SK-N-SH treated with all-trans-retinoic acid at 6 μM for 48 hours (cell line): ENCODE measurements around the gene ADARB2.
"Not testable (repeated sequence)": the region's sequence is repeated elsewhere in the genome, so short reads cannot be mapped to it uniquely, and the experiment has no call there.

Experiments
- ATAC-seq: fragments of 200-7000 bp; cut with Tn5 transposase; 3 replicates; pipeline ENCODE4 v1.9.1; 2020; ENCODE audit warnings: mild to moderate bottlenecking, moderate library complexity
- ARNTL ChIP-seq: fragments of 450-650 bp; formaldehyde crosslinking; IDR thresholded peaks from 2 replicates; pipeline ENCODE4 v1.5.0; 2020; ENCODE audit warnings: low read depth, mild to moderate bottlenecking, moderate library complexity, borderline replicate concordance
- BACH2 ChIP-seq: fragments of 250-450 bp; sonication (Bioruptor Pico); IDR thresholded peaks from 2 replicates; pipeline ENCODE4 v1.9.0; 2021; ENCODE audit warnings: mild to moderate bottlenecking, borderline replicate concordance
- CREB5 ChIP-seq: fragments of 250-450 bp; sonication (Bioruptor Pico); IDR thresholded peaks from 2 replicates; pipeline ENCODE4 v1.5.1; 2020; ENCODE audit warnings: low read depth, mild to moderate bottlenecking, moderate library complexity
- CSRNP3 ChIP-seq: fragments of 250-450 bp; sonication (Bioruptor Pico); IDR thresholded peaks from 2 replicates; pipeline ENCODE4 v1.5.1; 2021; ENCODE audit warnings: mild to moderate bottlenecking, moderate library complexity
- ESRRG ChIP-seq: fragments of 250-450 bp; sonication (Bioruptor Pico); IDR thresholded peaks from 2 replicates; pipeline ENCODE4 v1.6.1; 2021; ENCODE audit warnings: mild to moderate bottlenecking
- GLIS3 ChIP-seq: fragments of 250-450 bp; sonication (Bioruptor Pico); IDR thresholded peaks from 2 replicates; pipeline ENCODE4 v1.5.0; 2020; ENCODE audit warnings: mild to moderate bottlenecking, moderate library complexity
- ISL1 ChIP-seq: fragments of 250-450 bp; sonication (Bioruptor Pico); IDR thresholded peaks from 2 replicates; pipeline ENCODE4 v2.1.2; 2022; ENCODE audit warnings: mild to moderate bottlenecking, moderate library complexity
- OSR1 ChIP-seq: fragments of 250-450 bp; sonication (Bioruptor Pico); IDR thresholded peaks from 2 replicates; pipeline ENCODE4 v1.8.0; 2022; ENCODE audit warnings: moderate library complexity, mild to moderate bottlenecking, inconsistent platforms
- PATZ1 ChIP-seq: fragments of 250-450 bp; sonication (Bioruptor Pico); IDR thresholded peaks from 2 replicates; pipeline ENCODE4 v1.8.0; 2020; ENCODE audit warnings: mild to moderate bottlenecking, moderate library complexity, borderline replicate concordance
- SNAI2 ChIP-seq: fragments of 250-450 bp; sonication (Bioruptor Pico); IDR thresholded peaks from 2 replicates; pipeline ENCODE4 v1.5.0; 2020; ENCODE audit warnings: mild to moderate bottlenecking, moderate library complexity
- TCF4 ChIP-seq: fragments of 250-450 bp; sonication (Bioruptor Pico); IDR thresholded peaks from 2 replicates; pipeline ENCODE4 v1.8.0; 2021; ENCODE audit warnings: mild to moderate bottlenecking, moderate library complexity, borderline replicate concordance
- TOX ChIP-seq: fragments of 250-450 bp; sonication (Bioruptor Pico); IDR thresholded peaks from 2 replicates; pipeline ENCODE4 v1.8.0; 2021; ENCODE audit warnings: mild to moderate bottlenecking, moderate library complexity, borderline replicate concordance
- TSHZ2 ChIP-seq: fragments of 250-450 bp; sonication (Bioruptor Pico); IDR thresholded peaks from 2 replicates; pipeline ENCODE4 v1.5.0; 2020; ENCODE audit warnings: mild to moderate bottlenecking, moderate library complexity
- ZC3H10 ChIP-seq: fragments of 250-450 bp; sonication (Bioruptor Pico); IDR thresholded peaks from 2 replicates; pipeline ENCODE4 v1.5.1; 2021; ENCODE audit warnings: mild to moderate bottlenecking, moderate library complexity
- ZFP3 ChIP-seq: fragments of 250-450 bp; sonication (Bioruptor Pico); IDR thresholded peaks from 2 replicates; pipeline ENCODE4 v1.5.0; 2020; ENCODE audit warnings: mild to moderate bottlenecking, moderate library complexity
- ZFP30 ChIP-seq: fragments of 450-650 bp; formaldehyde crosslinking; IDR thresholded peaks from 2 replicates; pipeline ENCODE4 v1.5.0; 2022; ENCODE audit warnings: mild to moderate bottlenecking, moderate library complexity
- ZNF565 ChIP-seq: fragments of 450-650 bp; formaldehyde crosslinking; conservative IDR thresholded peaks from 2 replicates; pipeline ENCODE4 v1.5.0; 2020; ENCODE audit warnings: low read depth, mild to moderate bottlenecking, moderate library complexity
- ZNF8 ChIP-seq: fragments of 450-650 bp; formaldehyde crosslinking; IDR thresholded peaks from 2 replicates; pipeline ENCODE4 v1.5.0; 2020; ENCODE audit warnings: mild to moderate bottlenecking, moderate library complexity

ADARB2 gene

GRCh38 chr10:1399431-1400100 lies 337.8 kb downstream of the ADARB2 start:
- no peak for ATAC-seq
- TF ChIP-seq ZFP30 (CRISPR knock-in tag) (no peak), GLIS3 (CRISPR knock-in tag) (no peak)

- ATAC-seq = no peak
- no peak for TF ChIP-seq OSR1 (CRISPR knock-in tag)
- no peak for TF ChIP-seq ESRRG
- no peak for TF ChIP-seq ISL1
- no peak for TF ChIP-seq CREB5
- TF ChIP-seq ZFP3 (CRISPR knock-in tag) = no peak
- TF ChIP-seq TSHZ2 (CRISPR knock-in tag) = no peak
- no peak for TF ChIP-seq SNAI2 (CRISPR knock-in tag)
- TF ChIP-seq TCF4 (CRISPR knock-in tag) = no peak
- TF ChIP-seq ZFP30 (CRISPR knock-in tag) = no peak
- TF ChIP-seq BACH2 (CRISPR knock-in tag) = no peak
- no peak for TF ChIP-seq GLIS3 (CRISPR knock-in tag)
- no peak for TF ChIP-seq ZNF565 (CRISPR knock-in tag)
- no peak for TF ChIP-seq ZC3H10 (CRISPR knock-in tag)
- TF ChIP-seq ARNTL (CRISPR knock-in tag) = no peak
Observed at GRCh38 chr10:1398626-1399410, 338.5 kb downstream of the ADARB2 start.

GRCh38 chr10:1398116-1398515 lies 339.2 kb downstream of the ADARB2 start:
- not testable (repeated sequence) for ATAC-seq

- TF ChIP-seq CSRNP3 (no peak), PATZ1 (CRISPR knock-in tag) (no peak), TOX (CRISPR knock-in tag) (no peak), ZNF8 (CRISPR knock-in tag) (no peak), CREB5 (no peak), ZC3H10 (CRISPR knock-in tag) (no peak), OSR1 (CRISPR knock-in tag) (no peak), ARNTL (CRISPR knock-in tag) (no peak), ZNF565 (CRISPR knock-in tag) (no peak), ESRRG (no peak)
- ATAC-seq = no peak
Observed at GRCh38 chr10:1396297-1396635, 341.1 kb downstream of the ADARB2 start.
